CD14-positive monocyte (primary cell): ENCODE measurements around the gene IKBKG. TPM values are rescaled to one million over a fixed set of nuclear protein-coding genes. Genes with fewer than 3 reads are reported as not detected.
"Not testable (repeated sequence)": the region's sequence is repeated elsewhere in the genome, so short reads cannot be mapped to it uniquely, and the experiment has no call there.

Source experiments
- DNase-seq, 3 donors: peaks; one replicate each; pipeline ENCODE4 v3.0.0-alpha.2; 2011 to 2022
- H2AFZ ChIP-seq: 2 replicates; pipeline ENCODE4 v1.6.0; 2012; ENCODE audit warnings: mild to moderate bottlenecking, low read depth, low read length, inconsistent platforms; ENCODE audit not compliant: insufficient read depth, poor library complexity, severe bottlenecking
- H3K27ac ChIP-seq, 2 donors: 1 replicate in 1 of 2; 2 replicates in 1 of 2; pipeline ENCODE4 v1.5.1; 2012 to 2013; ENCODE audit warnings: low read length in 2 of 2, control low read depth in 1 of 2, inconsistent platforms in 1 of 2, low read depth in 1 of 2, mild to moderate bottlenecking in 1 of 2
- H3K27me3 ChIP-seq, 2 donors: one replicate each; pipeline versions ENCODE4 v1.6.0 to v1.6.1; 2011 to 2013; ENCODE audit warnings: low read length in 2 of 2; ENCODE audit not compliant: control insufficient read depth in 2 of 2, insufficient read depth in 2 of 2
- H3K36me3 ChIP-seq, 2 donors: replicated peaks in 1 of 2; 1 replicate in 1 of 2; 2 replicates in 1 of 2; pipeline versions ENCODE4 v1.5.1 to v1.6.1; 2012 to 2013; ENCODE audit warnings: low read length in 2 of 2, control low read depth in 1 of 2, inconsistent platforms in 1 of 2, mild to moderate bottlenecking in 1 of 2; ENCODE audit not compliant: insufficient read depth in 2 of 2, control insufficient read depth in 1 of 2
- H3K4me1 ChIP-seq, 2 donors: 1 replicate in 1 of 2; 2 replicates in 1 of 2; pipeline versions ENCODE4 v1.5.1 to v1.6.1; 2012 to 2013; ENCODE audit warnings: low read length in 2 of 2, control low read depth in 1 of 2, inconsistent platforms in 1 of 2, mild to moderate bottlenecking in 1 of 2, moderate library complexity in 1 of 2; ENCODE audit not compliant: insufficient read depth in 2 of 2, control insufficient read depth in 1 of 2
- H3K4me2 ChIP-seq: replicated peaks from 2 replicates; pipeline ENCODE3; 2012; ENCODE audit warnings: low read length, moderate library complexity, mild to moderate bottlenecking; ENCODE audit not compliant: poor library complexity, severe bottlenecking; ENCODE audit errors: extremely low read depth
- H3K4me3 ChIP-seq, 3 experiments: fragments of 200-600 bp in 1 of 3; sonication (generic) in 1 of 3; replicated peaks in 1 of 3; 1 replicate in 2 of 3; 2 replicates in 1 of 3; pipeline ENCODE4 v1.5.1; 2011 to 2013; ENCODE audit warnings: low read length in 3 of 3, mild to moderate bottlenecking in 3 of 3, control low read depth in 2 of 3, low read depth in 2 of 3, inconsistent platforms in 1 of 3, moderate library complexity in 1 of 3
- H3K79me2 ChIP-seq: 2 replicates; pipeline ENCODE4 v1.6.0; 2012; ENCODE audit warnings: mild to moderate bottlenecking, control low read depth, inconsistent platforms, low read length, moderate library complexity; ENCODE audit not compliant: insufficient read depth
- H3K9ac ChIP-seq: 2 replicates; pipeline ENCODE4 v1.6.0; 2017; ENCODE audit warnings: low read length, mild to moderate bottlenecking; ENCODE audit not compliant: insufficient read depth, poor library complexity, severe bottlenecking
- H3K9me3 ChIP-seq, 2 donors: replicated peaks in 1 of 2; 1 replicate in 1 of 2; 2 replicates in 1 of 2; pipeline versions ENCODE4 v1.5.1 to v1.6.1; 2012 to 2013; ENCODE audit warnings: low read length in 2 of 2, control low read depth in 1 of 2; ENCODE audit not compliant: control insufficient read depth in 1 of 2, insufficient read depth in 1 of 2
- H4K20me1 ChIP-seq: 2 replicates; pipeline ENCODE4 v1.6.0; 2012; ENCODE audit warnings: mild to moderate bottlenecking, low read length, control low read depth, moderate library complexity; ENCODE audit not compliant: insufficient read depth
- H3K27ac Mint-ChIP-seq, 7 donors: one replicate each; pipeline ENCODE4 v1.8.0; 2020; ENCODE audit warnings: mild to moderate bottlenecking in 7 of 7, mixed read lengths in 7 of 7, moderate library complexity in 6 of 7, inconsistent platforms in 2 of 7
- H3K27me3 Mint-ChIP-seq, 3 donors: one replicate each; pipeline ENCODE4 v1.8.0; 2021 to 2022; ENCODE audit warnings: low read depth in 3 of 3, mild to moderate bottlenecking in 3 of 3, mixed read lengths in 3 of 3, moderate library complexity in 3 of 3, inconsistent platforms in 1 of 3
- H3K36me3 Mint-ChIP-seq, 2 donors: one replicate each; pipeline ENCODE4 v1.8.0; 2020; ENCODE audit warnings: mixed read lengths in 2 of 2, inconsistent platforms in 1 of 2, mild to moderate bottlenecking in 1 of 2
- H3K4me1 Mint-ChIP-seq: one replicate; pipeline ENCODE4 v1.8.0; 2020; ENCODE audit warnings: mild to moderate bottlenecking, mixed read lengths
- H3K4me3 Mint-ChIP-seq, 2 donors: one replicate each; pipeline ENCODE4 v1.8.0; 2020; ENCODE audit warnings: mild to moderate bottlenecking in 2 of 2, mixed read lengths in 2 of 2, moderate library complexity in 1 of 2
- H3K9me3 Mint-ChIP-seq, 7 donors: one replicate each; pipeline ENCODE4 v1.8.0; 2020 to 2022; ENCODE audit warnings: mixed read lengths in 7 of 7, mild to moderate bottlenecking in 6 of 7, moderate library complexity in 6 of 7, inconsistent platforms in 2 of 7
- CTCF ChIP-seq: fragments of 200-600 bp; IDR thresholded peaks from one replicate; pipeline ENCODE4 v1.8.0; 2022; ENCODE audit warnings: antibody characterized with exemption, mild to moderate bottlenecking
- WGBS: methylation state at CpG from one replicate; pipeline ENCODE4 v1.1.5; 2013; ENCODE audit warnings: missing lambda C conversion rate; ENCODE audit not compliant: insufficient coverage; 5-methylcytosine and 5-hydroxymethylcytosine counted together
- intact Hi-C, 2 donors: fragments of 100-400 bp; cut with micrococcal nuclease; formaldehyde crosslinking; loops; one replicate each; pipeline versions ENCODE4 v1.15.0 to v1.15.1; 2023
- polyA plus RNA-seq, 3 donors: library from polyadenylated mRNA; depleted of rRNA in 1 of 3; unstranded in 2 of 3; stranded (reverse) in 1 of 3; fragments of 300-500 nt in 2 of 3; fragments of >200 nt in 1 of 3; fragmentation: Illumina TruSeq in 2 of 3; gene quantifications; 1 replicate in 2 of 3; 2 replicates in 1 of 3; pipeline ENCODE4 v1.2.3, GENCODE V29; 2012 to 2021

IKBKG gene
- polyA plus RNA-seq, 3 donors, result 31.3 to 60.8 (median 33.7) TPM

DNA sequence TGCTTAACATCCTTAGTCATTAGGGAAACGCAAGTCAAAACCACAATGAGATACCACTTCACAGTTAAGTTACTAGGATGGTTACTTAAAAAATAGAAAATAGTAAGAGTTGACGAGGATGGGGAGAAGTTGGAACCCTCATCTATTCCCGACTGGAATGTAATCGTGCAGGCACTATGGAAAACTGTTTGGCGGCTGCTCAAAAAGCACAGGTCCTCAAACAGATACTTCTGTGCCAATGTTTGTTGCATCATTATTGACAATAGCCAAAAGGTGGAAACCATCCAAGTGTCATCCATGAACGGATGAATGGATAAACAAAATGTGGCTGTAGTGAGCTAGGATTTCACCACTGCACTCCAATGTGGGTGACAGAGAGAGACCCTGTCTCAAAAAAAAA, 60.0 kb downstream of the IKBKG start:
- Histone ChIP-seq H3K4me2 (no peak overlapping the region), H3K9ac (no peak overlapping the region), H3K9me3 (no peaks in the 10 kb centered on the region), H3K79me2 (no peaks in the 10 kb centered on the region), H3K36me3 (no peaks in the 10 kb centered on the region), H3K27me3 (no peaks in the 10 kb centered on the region), H3K4me3 (no peak overlapping the region), H3K4me1 (peaks cover 6 to 7% of the 10 kb centered on the region in 2 donors), H4K20me1 (no peaks in the 10 kb centered on the region), H2AFZ (no peak overlapping the region), H3K27ac (no peak overlapping the region)
- Mint-ChIP-seq H3K27ac (no peak overlapping the region), H3K36me3 (no peaks in the 10 kb centered on the region), H3K27me3 (peaks cover 0 to 1% (median 0%) of the 10 kb centered on the region in 3 donors), H3K9me3 (no peaks in the 10 kb centered on the region), H3K4me1 (peaks cover 16% of the 10 kb centered on the region), H3K4me3 (no peak overlapping the region)
- no peak for DNase-seq
- 82% methylated on average over 3 of the region's 6 CpGs for WGBS
- intact Hi-C loops, result no loop called here
- TF ChIP-seq CTCF, result no peak

- H4K20me1 ChIP-seq, H3K27me3 Mint-ChIP-seq, H2AFZ ChIP-seq, H3K9me3 ChIP-seq, H3K4me2 ChIP-seq, H3K27ac Mint-ChIP-seq, H3K4me3 Mint-ChIP-seq, H3K27ac ChIP-seq, H3K9me3 Mint-ChIP-seq, H3K27me3 ChIP-seq, H3K79me2 ChIP-seq, H3K9ac ChIP-seq, H3K36me3 ChIP-seq, H3K4me3 ChIP-seq, intact Hi-C loops, H3K4me1 ChIP-seq, H3K36me3 Mint-ChIP-seq, DNase-seq: not testable (repeated sequence)
- peaks cover 16% of the 10 kb centered on the region for H3K4me1 Mint-ChIP-seq
- WGBS, result no CpG with 5 or more reads among the region's 11 CpGs
These were observed 60.6 kb downstream of the IKBKG start for GRCh38 chrX:154607976-154608375.

DNA sequence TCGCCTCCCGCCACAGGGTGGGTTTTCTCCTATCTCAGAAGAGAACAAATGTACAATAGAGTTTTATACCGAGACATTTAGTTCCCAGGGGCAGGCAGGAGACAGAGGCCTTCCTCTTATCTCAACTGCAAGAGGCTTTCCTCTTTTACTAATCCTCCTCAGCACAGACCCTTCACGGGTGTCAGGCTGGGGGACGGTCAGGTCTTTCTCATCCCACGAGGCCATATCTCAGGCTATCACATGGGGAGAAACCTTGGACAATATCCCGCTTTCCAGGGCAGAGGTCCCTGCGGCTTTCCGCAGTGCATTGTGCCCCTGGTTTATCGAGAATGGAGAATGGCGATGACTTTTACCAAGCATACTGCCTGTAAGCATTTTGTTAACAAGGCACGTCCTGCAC, 61.4 kb downstream of the IKBKG start:
- not testable (repeated sequence) for H3K9me3 Mint-ChIP-seq, H3K27me3 Mint-ChIP-seq

GRCh38 chrX:154611146-154611545, 63.7 kb downstream of the IKBKG start:
- H3K27me3 ChIP-seq, H3K36me3 ChIP-seq, H3K27ac Mint-ChIP-seq, H3K4me3 ChIP-seq, H3K9me3 Mint-ChIP-seq, H3K4me2 ChIP-seq, H2AFZ ChIP-seq, H3K4me3 Mint-ChIP-seq, intact Hi-C loops, H3K36me3 Mint-ChIP-seq, H4K20me1 ChIP-seq, H3K27ac ChIP-seq, H3K9me3 ChIP-seq, DNase-seq, H3K27me3 Mint-ChIP-seq, H3K79me2 ChIP-seq, H3K4me1 ChIP-seq, H3K9ac ChIP-seq, H3K4me1 Mint-ChIP-seq: not testable (repeated sequence)
- no CpG with 5 or more reads among the region's 12 CpGs for WGBS

More for the DNA sequence above, 61.4 kb downstream of the IKBKG start:
- H3K9ac ChIP-seq, H2AFZ ChIP-seq, H3K36me3 Mint-ChIP-seq, intact Hi-C loops, H3K27ac Mint-ChIP-seq, H3K79me2 ChIP-seq, H3K4me2 ChIP-seq, H3K4me3 Mint-ChIP-seq, DNase-seq, H4K20me1 ChIP-seq, H3K36me3 ChIP-seq, H3K27me3 ChIP-seq, H3K4me3 ChIP-seq, H3K27ac ChIP-seq, H3K9me3 ChIP-seq, H3K4me1 ChIP-seq: not testable (repeated sequence)
- 100% methylated on average over 2 of the region's 12 CpGs for WGBS
- peaks cover 14% of the 10 kb centered on the region for H3K4me1 Mint-ChIP-seq
